K562 (cell line): Measurements from ENCODE around the gene TPK1. TPM values are rescaled to one million over a fixed set of nuclear protein-coding genes. Genes with fewer than 3 reads are reported as not detected.

ENCODE experiments used
- ATAC-seq: fragments of 200-7000 bp; cut with Tn5 transposase; 3 replicates; pipeline ENCODE4 v1.9.1; 2020; ENCODE audit warnings: moderate library complexity
- BruUV-seq: library from RNA; stranded (reverse); fragments of 400-500 nt; replicated peaks from 2 replicates; lab custom pipeline; 2021; lab: Mats Ljungman, UMichigan
- CTCF ChIA-PET: fragments of 300-600 bp; formaldehyde crosslinking; extraction: SDS; loops from one replicate; lab custom pipeline; 2021; ENCODE audit warnings: low intra/inter-chr PET ratio; lab: Yijun Ruan, JAX
- POLR2A ChIA-PET: fragments of 300-600, 350-650 bp; sonication (Branson Sonifier 250); formaldehyde crosslinking; extraction: SDS; loops from one replicate; lab custom pipeline; 2021; ENCODE audit warnings: antibody characterized with exemption, inconsistent platforms; lab: Yijun Ruan, JAX
- DNase-seq, 4 experiments: peaks; one replicate each; pipeline versions ENCODE4 v3.0.0 to v3.0.0-alpha.2; 2011 to 2018; ENCODE audit warnings: low spot score in 3 of 4, mixed read lengths in 3 of 4; ENCODE audit errors: extremely low read depth in 1 of 4
- FAIRE-seq: peaks from 2 replicates; lab custom pipeline; 2011; peaks lifted over from hg19 to GRCh38; lab: Jason Lieb, UNC
- H2AFZ ChIP-seq: 2 replicates; pipeline ENCODE4 v1.6.0; 2011; ENCODE audit warnings: low read depth, low read length, control low read depth, inconsistent platforms
- H3K27ac ChIP-seq: fragments of 200-600 bp; 3 replicates; pipeline ENCODE4 v1.8.0; 2011; ENCODE audit warnings: low read depth, mild to moderate bottlenecking, control low read depth, inconsistent platforms, low read length, moderate library complexity, mixed read lengths; ENCODE audit errors: extremely low read depth
- H3K27me3 ChIP-seq, 2 experiments: fragments of 300-600 bp in 1 of 2; 2 replicates in 1 of 2; 3 replicates in 1 of 2; pipeline versions ENCODE4 v1.6.0 to v1.8.0; 2011; ENCODE audit warnings: inconsistent platforms in 2 of 2, low read length in 2 of 2, mild to moderate bottlenecking in 1 of 2, mixed read lengths in 1 of 2, moderate library complexity in 1 of 2; ENCODE audit not compliant: control insufficient read depth in 2 of 2, insufficient read depth in 2 of 2
- H3K36me3 ChIP-seq: fragments of 300-600 bp; 3 replicates; pipeline ENCODE4 v1.8.0; 2011; ENCODE audit warnings: mild to moderate bottlenecking, low read length, inconsistent platforms; ENCODE audit not compliant: control insufficient read depth, insufficient read depth
- H3K4me1 ChIP-seq, 2 experiments: fragments of 200-600 bp in 1 of 2; replicated peaks in 1 of 2; 2 replicates in 1 of 2; 3 replicates in 1 of 2; pipeline versions ENCODE4 v1.5.1 to v1.8.0; 2011; ENCODE audit warnings: inconsistent platforms in 2 of 2, low read length in 2 of 2, mild to moderate bottlenecking in 1 of 2, mixed read lengths in 1 of 2, moderate library complexity in 1 of 2; ENCODE audit not compliant: control insufficient read depth in 2 of 2, insufficient read depth in 2 of 2
- H3K4me2 ChIP-seq: 2 replicates; pipeline ENCODE4 v1.6.1; 2011; ENCODE audit warnings: low read length, control low read depth, inconsistent platforms, mixed read lengths; ENCODE audit not compliant: insufficient read depth
- H3K4me3 ChIP-seq: fragments of 200-600 bp; sonication (generic), shearing (Covaris generic); 2 replicates; pipeline ENCODE4 v1.5.1; 2016; ENCODE audit warnings: control low read depth, inconsistent platforms
- H3K79me2 ChIP-seq: fragments of 200-600 bp; 3 replicates; pipeline ENCODE4 v1.8.0; 2011; ENCODE audit warnings: low read length, inconsistent platforms; ENCODE audit not compliant: control insufficient read depth, insufficient read depth
- H3K9ac ChIP-seq, 2 experiments: 2 replicates each; pipeline versions ENCODE4 v1.6.0 to v1.6.1; 2011; ENCODE audit warnings: low read depth in 2 of 2, low read length in 2 of 2, control low read depth in 1 of 2, inconsistent platforms in 1 of 2, mild to moderate bottlenecking in 1 of 2, mixed read lengths in 1 of 2; ENCODE audit not compliant: insufficient read depth in 1 of 2
- H3K9me1 ChIP-seq: one replicate; pipeline ENCODE4 v1.6.0; 2011; ENCODE audit warnings: inconsistent platforms, mild to moderate bottlenecking, low read length, moderate library complexity; ENCODE audit not compliant: control insufficient read depth, insufficient read depth
- H3K9me3 ChIP-seq: replicated peaks from 2 replicates; pipeline ENCODE4 v1.5.1; 2011; ENCODE audit warnings: low read depth, low read length, inconsistent platforms; ENCODE audit not compliant: control insufficient read depth, insufficient read depth
- H4K20me1 ChIP-seq: replicated peaks from 2 replicates; pipeline ENCODE4 v1.6.1; 2011; ENCODE audit warnings: low read length, inconsistent platforms, mixed read lengths; ENCODE audit not compliant: control insufficient read depth, insufficient read depth
- BRD4 ChIP-seq: fragments of 200-600 bp; sonication (generic); IDR thresholded peaks from 2 replicates; pipeline ENCODE4 v1.6.1; 2017; ENCODE audit warnings: inconsistent platforms
- CEBPB ChIP-seq: fragments of 450-650 bp; IDR thresholded peaks from 2 replicates; pipeline ENCODE4 v1.6.1; 2016; ENCODE audit warnings: missing genetic modification characterization, missing compliant biosample characterization
- CHCHD3 ChIP-seq: fragments of 250-450 bp; sonication (Bioruptor Pico); IDR thresholded peaks from 2 replicates; pipeline ENCODE4 v2.1.2; 2022; ENCODE audit warnings: mild to moderate bottlenecking
- E2F3 ChIP-seq: fragments of 250-450 bp; sonication (Bioruptor Pico); IDR thresholded peaks from 2 replicates; pipeline ENCODE4 v1.4.0; 2020; ENCODE audit warnings: mild to moderate bottlenecking
- JUND ChIP-seq, 2 experiments: IDR thresholded peaks; 2 replicates in 1 of 2; 3 replicates in 1 of 2; pipeline ENCODE4 v1.6.1; 2011; ENCODE audit warnings: borderline replicate concordance in 2 of 2, low read depth in 2 of 2, low read length in 2 of 2, improper control_type of control experiment in 1 of 2, missing biosample characterization in 1 of 2, missing genetic modification characterization in 1 of 2, missing genetic modification reagents in 1 of 2
- LCOR ChIP-seq: sonication (generic); formaldehyde crosslinking; IDR thresholded peaks from 2 replicates; pipeline ENCODE4 v1.8.0; 2022; ENCODE audit warnings: mild to moderate bottlenecking, missing genetic modification reagents
- LEF1 ChIP-seq: fragments of 450-650 bp; IDR thresholded peaks from 2 replicates; pipeline ENCODE4 v1.6.1; 2016; ENCODE audit warnings: mild to moderate bottlenecking
- NFIC ChIP-seq: fragments of 450-650 bp; IDR thresholded peaks from 2 replicates; pipeline ENCODE4 v1.6.1; 2017; ENCODE audit warnings: mild to moderate bottlenecking, inconsistent platforms
- NR4A1 ChIP-seq, 2 experiments: fragments of 250-450 bp in 1 of 2; fragments of 450-650 bp in 1 of 2; sonication (Bioruptor Pico) in 1 of 2; IDR thresholded peaks; 2 replicates each; pipeline versions ENCODE4 v1.4.0 to v1.6.1; 2016 to 2020; ENCODE audit warnings: mild to moderate bottlenecking in 2 of 2, missing compliant biosample characterization in 1 of 2, missing genetic modification characterization in 1 of 2, moderate library complexity in 1 of 2
- RBBP5 ChIP-seq: fragments of 200-600 bp; sonication (generic); IDR thresholded peaks from 2 replicates; pipeline ENCODE4 v1.6.1; 2012; ENCODE audit warnings: borderline replicate concordance, mild to moderate bottlenecking, low read length, control low read depth, inconsistent platforms; ENCODE audit not compliant: insufficient read depth, poor library complexity, severe bottlenecking
- TBL1XR1 ChIP-seq, 2 experiments: IDR thresholded peaks; 2 replicates each; pipeline ENCODE4 v1.6.1; 2012; ENCODE audit warnings: improper control_type of control experiment in 2 of 2, low read length in 2 of 2, mild to moderate bottlenecking in 1 of 2
- THRAP3 ChIP-seq: fragments of 450-650 bp; IDR thresholded peaks from 2 replicates; pipeline ENCODE4 v1.6.1; 2016; ENCODE audit warnings: mild to moderate bottlenecking, inconsistent platforms, borderline replicate concordance
- ZEB2 ChIP-seq: fragments of 450-650 bp; IDR thresholded peaks from 2 replicates; pipeline ENCODE4 v1.6.1; 2016
- WGBS: fragments of 100-300 bp; shearing (Covaris generic); methylation state at CpG from one replicate; pipeline ENCODE4 v1.1.6; 2016; ENCODE audit warnings: low coverage, mixed read lengths; ENCODE audit not compliant: insufficient coverage; ENCODE audit errors: missing lambda C conversion rate; 5-methylcytosine and 5-hydroxymethylcytosine counted together
- in situ Hi-C: fragments of 300-500 bp; cut with MboI; formaldehyde crosslinking; loops from 4 replicates; pipeline ENCODE4 v1.15.0; 2018; ENCODE audit warnings: inconsistent platforms, mixed read lengths
- intact Hi-C: fragments of 100-400 bp; cut with micrococcal nuclease; formaldehyde crosslinking; loops from 2 replicates; pipeline ENCODE4 v1.14.2; 2022
- polyA plus RNA-seq, 8 experiments: library from polyadenylated mRNA; depleted of rRNA in 4 of 8; stranded (reverse) in 5 of 8; unstranded in 3 of 8; fragments of >200 nt; fragmentation: Nextera tagmentation in 2 of 8; fragmentation: Illumina TruSeq in 1 of 8; extraction: Ambion mirVana in 2 of 8; extraction: Trizol in 1 of 8; gene quantifications; 2 replicates each; pipeline versions ENCODE4 v1.2.1 to v1.2.3, GENCODE V29; 2011 to 2014; ENCODE audit warnings: inconsistent platforms in 1 of 8, missing spikeins in 1 of 8
- total RNA-seq, 7 experiments: library from RNA; depleted of rRNA in 6 of 7; stranded (reverse); fragments of >200 nt in 6 of 7; fragmentation: Illumina TruSeq in 2 of 7; extraction: Trizol in 2 of 7; gene quantifications; 2 replicates each; pipeline versions ENCODE4 v1.2.1 to v1.2.3, GENCODE V29; 2011 to 2021; ENCODE audit warnings: low replicate concordance in 1 of 7
- TF ChIP-seq, protein P1 (sequence below): fragments of 450-650 bp; IDR thresholded peaks from 2 replicates; pipeline ENCODE4 v1.7.1; 2018; ENCODE audit warnings: mild to moderate bottlenecking, low read depth; ENCODE audit not compliant: partially characterized antibody
- TF ChIP-seq, protein P2 (sequence below): IDR thresholded peaks from 2 replicates; pipeline ENCODE4 v1.6.1; 2016; ENCODE audit warnings: missing genetic modification characterization, missing compliant biosample characterization
- TF ChIP-seq, protein P3 (sequence below): fragments of 250-450 bp; sonication (Bioruptor Pico); IDR thresholded peaks from 2 replicates; pipeline ENCODE4 v1.5.0; 2022; ENCODE audit warnings: mild to moderate bottlenecking

The TPK1 gene
- total and polyA plus RNA-seq, 9 of the 15 experiments (the other 6 are each of a cell fraction or from before 2014, with no cell fraction given) = 5.1 to 16.2 (median 9.2) TPM

DNA sequence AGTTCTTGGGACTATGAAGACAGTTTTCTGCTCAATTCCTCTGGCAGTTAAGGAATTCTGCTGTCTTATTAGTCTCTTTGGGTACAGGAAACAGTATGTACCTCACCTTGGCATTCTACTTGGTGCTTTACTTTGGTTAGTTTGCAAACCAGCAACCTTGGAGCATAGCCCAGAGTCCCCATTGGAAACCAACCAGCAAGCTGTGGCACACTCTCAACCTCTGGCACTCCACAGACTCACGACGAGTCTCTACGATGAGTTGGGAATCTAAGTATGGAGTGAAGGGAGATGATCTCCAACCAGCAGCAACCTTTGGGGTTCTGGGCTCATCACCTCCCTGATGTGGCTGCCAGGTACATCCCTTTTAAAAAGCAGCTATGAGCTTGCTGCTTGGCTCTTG lies 43.8 kb downstream of the TPK1 start (continued):
- TF ChIP-seq, protein P1, sequence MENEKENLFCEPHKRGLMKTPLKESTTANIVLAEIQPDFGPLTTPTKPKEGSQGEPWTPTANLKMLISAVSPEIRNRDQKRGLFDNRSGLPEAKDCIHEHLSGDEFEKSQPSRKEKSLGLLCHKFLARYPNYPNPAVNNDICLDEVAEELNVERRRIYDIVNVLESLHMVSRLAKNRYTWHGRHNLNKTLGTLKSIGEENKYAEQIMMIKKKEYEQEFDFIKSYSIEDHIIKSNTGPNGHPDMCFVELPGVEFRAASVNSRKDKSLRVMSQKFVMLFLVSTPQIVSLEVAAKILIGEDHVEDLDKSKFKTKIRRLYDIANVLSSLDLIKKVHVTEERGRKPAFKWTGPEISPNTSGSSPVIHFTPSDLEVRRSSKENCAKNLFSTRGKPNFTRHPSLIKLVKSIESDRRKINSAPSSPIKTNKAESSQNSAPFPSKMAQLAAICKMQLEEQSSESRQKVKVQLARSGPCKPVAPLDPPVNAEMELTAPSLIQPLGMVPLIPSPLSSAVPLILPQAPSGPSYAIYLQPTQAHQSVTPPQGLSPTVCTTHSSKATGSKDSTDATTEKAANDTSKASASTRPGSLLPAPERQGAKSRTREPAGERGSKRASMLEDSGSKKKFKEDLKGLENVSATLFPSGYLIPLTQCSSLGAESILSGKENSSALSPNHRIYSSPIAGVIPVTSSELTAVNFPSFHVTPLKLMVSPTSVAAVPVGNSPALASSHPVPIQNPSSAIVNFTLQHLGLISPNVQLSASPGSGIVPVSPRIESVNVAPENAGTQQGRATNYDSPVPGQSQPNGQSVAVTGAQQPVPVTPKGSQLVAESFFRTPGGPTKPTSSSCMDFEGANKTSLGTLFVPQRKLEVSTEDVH = no peak
- TF ChIP-seq CEBPB (tag) (no peak), NFIC (no peak), ZEB2 (no peak), BRD4 (no peak), JUND (IDR thresholded peaks at IDR 0.05; ENCODE audit: borderline replicate concordance, low read depth, low read length) (no peak), JUND (tag; IDR thresholded peaks at IDR 0.05; ENCODE audit: borderline replicate concordance, low read depth, low read length) (no peak)

DNA sequence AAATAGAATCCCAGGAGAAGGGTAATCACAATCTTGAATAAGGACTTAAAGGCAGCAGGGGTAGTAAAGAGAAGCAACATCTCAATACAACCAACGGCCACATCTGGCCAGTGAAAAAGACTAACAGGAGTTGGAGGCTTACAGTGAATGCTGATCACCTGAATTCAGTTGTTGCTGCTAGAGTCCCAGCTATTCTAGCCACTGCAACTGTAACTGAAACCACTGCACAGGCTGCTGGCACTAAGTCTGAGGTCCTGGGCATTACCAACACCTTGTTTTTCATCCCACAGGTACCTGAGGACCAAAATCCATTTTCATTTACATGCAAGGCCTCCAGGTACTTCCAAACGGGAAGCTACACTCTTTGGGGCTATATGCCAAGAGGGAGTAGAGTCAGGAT lies 44.4 kb downstream of the TPK1 start:
- H3K36me3 ChIP-seq = no peaks in the 10 kb centered on the region
- no peak for FAIRE-seq
- no peaks in the 10 kb centered on the region for H3K4me1 ChIP-seq
- no peaks in the 10 kb centered on the region for H4K20me1 ChIP-seq
- ChIA-PET CTCF (no interaction called here), POLR2A (no interaction called here)
- H2AFZ ChIP-seq = no peak overlapping the region
- 4% methylated on average over 2 of the region's 2 CpGs for WGBS
- no peak overlapping the region for H3K9ac ChIP-seq
- H3K27ac ChIP-seq = no peak overlapping the region
- DNase-seq = no peak
- no TSS peak for BruUV-seq
- in situ Hi-C loops (no loop called here), intact Hi-C loops (no loop called here)
- no peaks in the 10 kb centered on the region for H3K27me3 ChIP-seq
- no peak for ATAC-seq
- no peaks in the 10 kb centered on the region for H3K9me3 ChIP-seq
- no peaks in the 10 kb centered on the region for H3K9me1 ChIP-seq
- H3K4me3 ChIP-seq = no peak overlapping the region
- no peak overlapping the region for H3K4me2 ChIP-seq
- H3K79me2 ChIP-seq = no peaks in the 10 kb centered on the region
- TF ChIP-seq E2F3 (no peak), LCOR (CRISPR knock-in tag) (no peak), NR4A1 (CRISPR knock-in tag; IDR thresholded peaks at IDR 0.05) (no peak), NR4A1 (tag; IDR thresholded peaks at IDR 0.05) (no peak), CHCHD3 (CRISPR knock-in tag) (no peak), LEF1 (no peak), THRAP3 (no peak), TBL1XR1 (IDR thresholded peaks at IDR 0.05; ENCODE audit: low read length in 2 of 2) (no peak), RBBP5 (no peak)
- TF ChIP-seq, protein P2, sequence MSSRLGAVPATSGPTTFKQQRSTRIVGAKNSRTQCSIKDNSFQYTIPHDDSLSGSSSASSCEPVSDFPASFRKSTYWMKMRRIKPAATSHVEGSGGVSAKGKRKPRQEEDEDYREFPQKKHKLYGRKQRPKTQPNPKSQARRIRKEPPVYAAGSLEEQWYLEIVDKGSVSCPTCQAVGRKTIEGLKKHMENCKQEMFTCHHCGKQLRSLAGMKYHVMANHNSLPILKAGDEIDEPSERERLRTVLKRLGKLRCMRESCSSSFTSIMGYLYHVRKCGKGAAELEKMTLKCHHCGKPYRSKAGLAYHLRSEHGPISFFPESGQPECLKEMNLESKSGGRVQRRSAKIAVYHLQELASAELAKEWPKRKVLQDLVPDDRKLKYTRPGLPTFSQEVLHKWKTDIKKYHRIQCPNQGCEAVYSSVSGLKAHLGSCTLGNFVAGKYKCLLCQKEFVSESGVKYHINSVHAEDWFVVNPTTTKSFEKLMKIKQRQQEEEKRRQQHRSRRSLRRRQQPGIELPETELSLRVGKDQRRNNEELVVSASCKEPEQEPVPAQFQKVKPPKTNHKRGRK (tag) = no peak
- TF ChIP-seq, protein P3, sequence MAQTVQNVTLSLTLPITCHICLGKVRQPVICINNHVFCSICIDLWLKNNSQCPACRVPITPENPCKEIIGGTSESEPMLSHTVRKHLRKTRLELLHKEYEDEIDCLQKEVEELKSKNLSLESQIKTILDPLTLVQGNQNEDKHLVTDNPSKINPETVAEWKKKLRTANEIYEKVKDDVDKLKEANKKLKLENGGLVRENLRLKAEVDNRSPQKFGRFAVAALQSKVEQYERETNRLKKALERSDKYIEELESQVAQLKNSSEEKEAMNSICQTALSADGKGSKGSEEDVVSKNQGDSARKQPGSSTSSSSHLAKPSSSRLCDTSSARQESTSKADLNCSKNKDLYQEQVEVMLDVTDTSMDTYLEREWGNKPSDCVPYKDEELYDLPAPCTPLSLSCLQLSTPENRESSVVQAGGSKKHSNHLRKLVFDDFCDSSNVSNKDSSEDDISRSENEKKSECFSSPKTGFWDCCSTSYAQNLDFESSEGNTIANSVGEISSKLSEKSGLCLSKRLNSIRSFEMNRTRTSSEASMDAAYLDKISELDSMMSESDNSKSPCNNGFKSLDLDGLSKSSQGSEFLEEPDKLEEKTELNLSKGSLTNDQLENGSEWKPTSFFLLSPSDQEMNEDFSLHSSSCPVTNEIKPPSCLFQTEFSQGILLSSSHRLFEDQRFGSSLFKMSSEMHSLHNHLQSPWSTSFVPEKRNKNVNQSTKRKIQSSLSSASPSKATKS (CRISPR knock-in tag) = no peak
